Measurements from ENCODE around the gene ZNF688. TPM values are rescaled to one million over a fixed set of nuclear protein-coding genes. Genes with fewer than 3 reads are reported as not detected.
A peak's percentile ranks its signal among the peaks of the same experiment; 100 is the strongest.

Gene ZNF688
- total RNA-seq, 1 experiment from 2014 or later, result 3.6 TPM

DNA sequence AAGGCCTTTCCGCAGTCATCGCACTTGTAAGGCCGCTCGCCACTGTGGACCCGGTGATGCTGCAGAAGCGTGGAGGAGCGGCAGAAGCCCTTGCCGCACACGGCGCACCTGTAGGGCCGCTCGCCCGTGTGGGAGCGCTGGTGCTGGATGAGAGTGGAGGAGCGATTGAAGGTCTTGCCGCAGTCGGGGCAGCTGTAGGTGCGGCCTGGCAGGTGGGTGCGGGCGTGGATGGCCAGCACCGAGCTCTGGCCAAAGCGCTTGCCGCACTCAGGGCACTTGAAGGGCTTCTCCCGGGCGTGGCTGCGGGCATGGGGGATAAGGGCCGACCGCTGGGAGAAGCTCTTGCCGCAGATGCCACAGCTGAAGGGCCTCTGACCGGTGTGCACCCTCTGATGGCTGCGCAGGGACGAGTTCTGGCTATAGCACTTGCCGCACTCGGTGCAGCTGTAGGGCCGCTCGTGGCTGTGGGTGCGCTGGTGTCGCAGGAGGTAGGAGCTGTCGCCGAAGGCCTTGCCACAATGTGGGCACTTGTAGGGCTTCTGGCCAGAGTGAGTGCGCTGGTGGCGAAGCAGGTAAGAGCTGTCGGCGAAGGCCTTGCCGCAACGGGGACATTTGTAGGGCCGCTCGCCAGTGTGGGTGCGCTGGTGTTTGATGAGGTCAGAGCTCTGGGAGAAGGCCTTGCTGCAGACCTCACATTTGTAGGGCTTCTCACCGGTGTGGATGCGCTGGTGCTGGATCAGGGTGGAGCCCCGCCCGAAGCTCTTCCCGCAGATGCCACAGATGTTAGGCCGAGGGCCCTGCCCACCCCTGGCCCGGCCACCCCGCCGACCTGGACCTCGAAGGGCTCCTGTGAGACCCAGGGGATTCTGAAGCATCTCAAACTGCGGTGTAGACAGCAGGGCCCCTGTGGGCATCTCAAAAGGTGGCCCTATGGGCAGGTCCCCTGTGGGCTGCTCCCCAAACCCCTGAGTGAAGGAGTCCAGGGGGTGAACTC, 46.6 kb downstream of the ZNF688 start:
- Histone ChIP-seq H3K9me3 (ENCODE audit: control insufficient read depth in 1 of 2, insufficient read depth in 1 of 2, low read depth in 1 of 2, low read length in 2 of 2) (no peaks in the 10 kb centered on the region), H4K20me1 (ENCODE audit: insufficient read depth) (no peaks in the 10 kb centered on the region), H3K27me3 (ENCODE audit: insufficient read depth, low read length) (no peaks in the 10 kb centered on the region), H2AFZ (ENCODE audit: low read depth, low read length, poor library complexity, severe bottlenecking) (no peak overlapping the region), H3K9me2 (ENCODE audit: insufficient read depth) (no peaks in the 10 kb centered on the region), H3K36me3 (ENCODE audit: control insufficient read depth in 1 of 2, insufficient read depth in 2 of 2, low read length in 2 of 2) (no peaks in the 10 kb centered on the region; a peak in 1 of 4 replicates), H3K4me1 (ENCODE audit: control insufficient read depth in 1 of 2, insufficient read depth in 2 of 2, low read length in 2 of 2) (peaks cover 7 to 22% of the 10 kb centered on the region in 2 experiments), H3K9ac (ENCODE audit: low read length) (0 out of 2 replicates have a peak overlapping the region, but pooled peaks have one; percentile 91), H3K27ac (ENCODE audit: low read depth, low read length) (no peak overlapping the region), H3K79me2 (ENCODE audit: insufficient read depth, low read length) (peaks cover 12% of the 10 kb centered on the region), H3K4me2 (ENCODE audit: low read length) (peak overlapping the region; percentile 84), H3K4me3 (replicated peaks in 1 of 2; ENCODE audit: low read depth in 1 of 2, low read length in 2 of 2) (peak overlapping the region in 1 of 2 experiments; percentile 69; a peak in 1 of 4 replicates)
- POLR2A ChIA-PET, result interaction anchor here (1.3 kb wide), 1 partner anchor 95 kb away, joined by 3 read pairs; the partner anchor contains the start of gene DCTPP1
- CTCF ChIA-PET, result interaction anchor here (0.6 to 1.3 kb wide), 3 partner anchors 10 to 272 kb away, joined by 3 to 4 read pairs (median 3); partner anchors contain the start of gene DCTPP1
- BruUV-seq (replicated peaks), result no TSS peak
- RAD21 ChIA-PET (ENCODE audit: low non-redundant PET in 1 of 2, low total read pairs in 2 of 2, uncharacterized antibody in 2 of 2, unreplicated experiment in 2 of 2), result no interaction called here
- DNase-seq (ENCODE audit: low read depth, low spot score) (no peak), ATAC-seq (no peak)
- intact Hi-C loops (cut with micrococcal nuclease), result loop anchor here (5.0 kb wide), 1 partner anchor 93 kb away; the partner anchor contains the start of gene DCTPP1
- TF ChIP-seq POLR2A (IDR thresholded peaks at IDR 0.05; ENCODE audit: borderline replicate concordance, extremely low read depth, insufficient read depth, insufficient read length), result no peak
- TF ChIP-seq POLR2AphosphoS5 (IDR thresholded peaks at IDR 0.05; ENCODE audit: low read depth, low read length), result peak; percentile 22
- TF ChIP-seq, protein P1, sequence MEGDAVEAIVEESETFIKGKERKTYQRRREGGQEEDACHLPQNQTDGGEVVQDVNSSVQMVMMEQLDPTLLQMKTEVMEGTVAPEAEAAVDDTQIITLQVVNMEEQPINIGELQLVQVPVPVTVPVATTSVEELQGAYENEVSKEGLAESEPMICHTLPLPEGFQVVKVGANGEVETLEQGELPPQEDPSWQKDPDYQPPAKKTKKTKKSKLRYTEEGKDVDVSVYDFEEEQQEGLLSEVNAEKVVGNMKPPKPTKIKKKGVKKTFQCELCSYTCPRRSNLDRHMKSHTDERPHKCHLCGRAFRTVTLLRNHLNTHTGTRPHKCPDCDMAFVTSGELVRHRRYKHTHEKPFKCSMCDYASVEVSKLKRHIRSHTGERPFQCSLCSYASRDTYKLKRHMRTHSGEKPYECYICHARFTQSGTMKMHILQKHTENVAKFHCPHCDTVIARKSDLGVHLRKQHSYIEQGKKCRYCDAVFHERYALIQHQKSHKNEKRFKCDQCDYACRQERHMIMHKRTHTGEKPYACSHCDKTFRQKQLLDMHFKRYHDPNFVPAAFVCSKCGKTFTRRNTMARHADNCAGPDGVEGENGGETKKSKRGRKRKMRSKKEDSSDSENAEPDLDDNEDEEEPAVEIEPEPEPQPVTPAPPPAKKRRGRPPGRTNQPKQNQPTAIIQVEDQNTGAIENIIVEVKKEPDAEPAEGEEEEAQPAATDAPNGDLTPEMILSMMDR (IDR thresholded peaks at IDR 0.05 in 2 of 3, conservative IDR thresholded peaks at IDR 0.05 in 1 of 3; ENCODE audit: borderline replicate concordance in 1 of 3, insufficient read depth in 1 of 3, low read depth in 2 of 3, low read length in 2 of 3), result no peak

Measured in HCT116 (cell line).